ENCODE data around the gene CENPT. TPM values are rescaled to one million over a fixed set of nuclear protein-coding genes. Genes with fewer than 3 reads are reported as not detected.

The CENPT gene
- total RNA-seq, 1 donor from 2014 or later = 80.6 TPM

DNA sequence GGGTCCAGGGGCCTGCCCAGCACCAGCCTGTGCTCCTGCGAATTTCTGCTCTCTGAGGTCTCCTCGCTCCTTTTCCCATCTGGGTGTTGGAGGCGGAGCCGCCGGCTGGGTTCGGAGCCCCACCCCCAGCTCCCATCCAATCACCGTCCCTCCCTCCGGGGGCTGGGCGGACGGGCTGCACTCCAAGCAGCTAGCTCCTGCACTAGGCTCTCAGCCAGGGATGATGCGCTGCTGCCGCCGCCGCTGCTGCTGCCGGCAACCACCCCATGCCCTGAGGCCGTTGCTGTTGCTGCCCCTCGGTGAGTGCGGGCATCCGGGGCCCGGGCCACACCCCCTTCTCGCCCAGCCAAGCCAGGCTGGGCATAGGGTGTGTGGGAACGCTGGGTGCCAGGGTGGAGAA lies 37.2 kb upstream of the CENPT start, which contains the start of gene NRN1L:
Gene NRN1L, plus strand, starts transcription at position 202 of the 400 bp plus-strand sequence. Its CDS starts 19 bp downstream, at position 221.
- Mint-ChIP-seq H3K4me3 (ENCODE audit: low read depth) (no peak within 1 kb of the TSS), H3K27me3 (no peaks in the 10 kb centered on the region), H3K36me3 (ENCODE audit: insufficient read depth) (peaks cover 15% of the 10 kb centered on the region), H3K4me1 (ENCODE audit: low read depth) (peaks cover 2% of the 10 kb centered on the region), H3K9me3 (ENCODE audit: low read depth) (no peaks in the 10 kb centered on the region), H3K27ac (no peak within 1 kb of the TSS)
- TF ChIP-seq, protein P1, sequence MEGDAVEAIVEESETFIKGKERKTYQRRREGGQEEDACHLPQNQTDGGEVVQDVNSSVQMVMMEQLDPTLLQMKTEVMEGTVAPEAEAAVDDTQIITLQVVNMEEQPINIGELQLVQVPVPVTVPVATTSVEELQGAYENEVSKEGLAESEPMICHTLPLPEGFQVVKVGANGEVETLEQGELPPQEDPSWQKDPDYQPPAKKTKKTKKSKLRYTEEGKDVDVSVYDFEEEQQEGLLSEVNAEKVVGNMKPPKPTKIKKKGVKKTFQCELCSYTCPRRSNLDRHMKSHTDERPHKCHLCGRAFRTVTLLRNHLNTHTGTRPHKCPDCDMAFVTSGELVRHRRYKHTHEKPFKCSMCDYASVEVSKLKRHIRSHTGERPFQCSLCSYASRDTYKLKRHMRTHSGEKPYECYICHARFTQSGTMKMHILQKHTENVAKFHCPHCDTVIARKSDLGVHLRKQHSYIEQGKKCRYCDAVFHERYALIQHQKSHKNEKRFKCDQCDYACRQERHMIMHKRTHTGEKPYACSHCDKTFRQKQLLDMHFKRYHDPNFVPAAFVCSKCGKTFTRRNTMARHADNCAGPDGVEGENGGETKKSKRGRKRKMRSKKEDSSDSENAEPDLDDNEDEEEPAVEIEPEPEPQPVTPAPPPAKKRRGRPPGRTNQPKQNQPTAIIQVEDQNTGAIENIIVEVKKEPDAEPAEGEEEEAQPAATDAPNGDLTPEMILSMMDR (IDR thresholded peaks at IDR 0.05; ENCODE audit: unreplicated experiment) = no peak
- DNase-seq (ENCODE audit: low spot score, unreplicated experiment) = peak; percentile 34

DNA sequence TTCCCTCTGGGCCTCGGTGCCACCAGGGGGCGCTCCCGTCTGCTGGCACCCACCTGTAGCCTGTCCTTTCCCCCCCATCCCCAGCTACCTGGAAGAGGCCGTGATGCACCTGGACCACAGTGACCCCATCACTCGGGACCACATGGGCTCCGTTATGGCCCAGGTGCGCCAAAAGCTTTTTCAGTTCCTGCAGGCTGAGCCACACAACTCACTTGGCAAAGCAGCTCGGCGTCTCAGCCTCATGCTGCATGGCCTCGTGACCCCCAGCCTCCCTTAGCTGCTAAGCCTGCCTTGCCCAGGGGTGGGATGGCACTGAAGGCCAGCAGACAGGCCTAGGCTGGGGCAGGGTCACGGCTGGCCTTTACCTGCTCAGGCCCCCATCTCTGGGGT lies 36.4 kb upstream of the CENPT start:
- Mint-ChIP-seq H3K9me3 (ENCODE audit: low read depth) (no peaks in the 10 kb centered on the region), H3K27me3 (no peaks in the 10 kb centered on the region), H3K27ac (no peak overlapping the region), H3K4me3 (ENCODE audit: low read depth) (no peak overlapping the region), H3K4me1 (ENCODE audit: low read depth) (peaks cover 2% of the 10 kb centered on the region), H3K36me3 (ENCODE audit: insufficient read depth) (peaks cover 16% of the 10 kb centered on the region)
- DNase-seq (ENCODE audit: low spot score, unreplicated experiment) = peak; percentile 70
- TF ChIP-seq, protein P1 (IDR thresholded peaks at IDR 0.05; ENCODE audit: unreplicated experiment) = peak; percentile 90

- Mint-ChIP-seq H3K27me3 (no peaks in the 10 kb centered on the region), H3K9me3 (ENCODE audit: low read depth) (no peaks in the 10 kb centered on the region), H3K4me3 (ENCODE audit: low read depth) (no peak overlapping the region), H3K27ac (peak overlapping the region; percentile 67), H3K36me3 (ENCODE audit: insufficient read depth) (peaks cover 17% of the 10 kb centered on the region), H3K4me1 (ENCODE audit: low read depth) (peaks cover 2% of the 10 kb centered on the region)
- TF ChIP-seq, protein P1 (IDR thresholded peaks at IDR 0.05; ENCODE audit: unreplicated experiment) = no peak
- DNase-seq (ENCODE audit: low spot score, unreplicated experiment) = no peak
Observed at GRCh38 chr16:67883146-67883871, 35.8 kb upstream of the CENPT start.

- Mint-ChIP-seq H3K4me3 (ENCODE audit: low read depth) (no peak overlapping the region), H3K27ac (peak overlapping the region; percentile 67), H3K9me3 (ENCODE audit: low read depth) (no peaks in the 10 kb centered on the region), H3K4me1 (ENCODE audit: low read depth) (peaks cover 2% of the 10 kb centered on the region), H3K27me3 (no peaks in the 10 kb centered on the region), H3K36me3 (ENCODE audit: insufficient read depth) (peaks cover 17% of the 10 kb centered on the region)
- no peak for DNase-seq (ENCODE audit: low spot score, unreplicated experiment)
- TF ChIP-seq, protein P1 (IDR thresholded peaks at IDR 0.05; ENCODE audit: unreplicated experiment) = no peak
Observed at GRCh38 chr16:67882374-67883145, 35.1 kb upstream of the CENPT start.

DNA sequence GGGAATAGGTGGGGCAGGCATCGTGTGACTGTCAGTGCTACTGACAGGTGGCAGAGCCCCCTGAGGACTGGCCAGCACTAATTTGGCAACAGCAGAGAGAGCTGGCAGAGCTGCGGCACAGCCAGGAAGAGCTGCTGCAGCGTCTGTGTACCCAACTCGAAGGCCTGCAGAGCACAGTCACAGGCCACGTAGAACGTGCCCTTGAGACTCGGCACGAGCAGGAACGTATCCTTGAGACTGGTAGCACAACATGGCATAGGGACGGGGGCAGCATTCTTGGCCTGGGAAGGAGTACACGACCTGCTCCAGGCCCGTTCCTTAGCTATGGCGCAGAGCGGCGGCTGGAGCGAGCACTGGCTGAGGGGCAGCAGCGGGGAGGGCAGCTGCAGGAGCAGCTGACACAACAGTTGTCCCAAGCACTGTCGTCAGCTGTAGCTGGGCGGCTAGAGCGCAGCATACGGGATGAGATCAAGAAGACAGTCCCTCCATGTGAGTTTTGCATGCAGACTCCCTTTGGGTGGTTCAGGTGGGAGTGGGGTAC lies 34.2 kb upstream of the CENPT start:
- Mint-ChIP-seq H3K4me1 (ENCODE audit: low read depth) (peaks cover 2% of the 10 kb centered on the region), H3K4me3 (ENCODE audit: low read depth) (no peak overlapping the region), H3K36me3 (ENCODE audit: insufficient read depth) (peaks cover 19% of the 10 kb centered on the region), H3K27ac (no peak overlapping the region), H3K27me3 (no peaks in the 10 kb centered on the region), H3K9me3 (ENCODE audit: low read depth) (no peaks in the 10 kb centered on the region)
- TF ChIP-seq, protein P1 (IDR thresholded peaks at IDR 0.05; ENCODE audit: unreplicated experiment) = no peak
- no peak for DNase-seq (ENCODE audit: low spot score, unreplicated experiment)
